Hematopoietic multipotent progenitor cell treated with erythropoietin and hydrocortisone succinate and interleukin-3 and kit ligand, for 17 days (in vitro differentiated cells): ENCODE results near the gene ARMH4.

ENCODE experiments used
- DNase-seq: peaks from one replicate; pipeline ENCODE4 v3.0.0-alpha.2; 2015; ENCODE audit warnings: low spot score

The ARMH4 gene

GRCh38 chr14:57962325-57963035, 189.5 kb downstream of the ARMH4 start:
- no peak for DNase-seq

DNA sequence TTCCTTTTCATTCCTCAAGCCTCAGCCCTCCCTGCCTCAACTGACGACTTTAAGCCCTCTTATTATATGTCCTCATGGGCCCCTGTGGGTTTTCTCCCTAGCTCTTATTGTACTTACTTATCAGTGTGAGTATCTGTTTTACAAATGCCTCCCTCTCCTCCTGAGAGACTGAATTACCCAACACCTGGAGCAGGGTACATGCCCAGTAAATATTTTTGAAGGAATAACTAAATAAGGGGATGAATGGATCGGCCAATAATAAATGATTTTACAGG, 190.3 kb downstream of the ARMH4 start:
- no peak for DNase-seq

GRCh38 chr14:57960946-57961785, 190.8 kb downstream of the ARMH4 start:
- no peak for DNase-seq

- no peak for DNase-seq
These were observed 194.6 kb downstream of the ARMH4 start for GRCh38 chr14:57957441-57957840.
